Hematopoietic multipotent progenitor cell treated with erythropoietin and hydrocortisone succinate and interleukin-3 and kit ligand, for 17 days (in vitro differentiated cells): ENCODE measurements around the gene MEIOB.

Source experiments
- DNase-seq: peaks from one replicate; pipeline ENCODE4 v3.0.0-alpha.2; 2015; ENCODE audit warnings: low spot score

The MEIOB gene

DNA sequence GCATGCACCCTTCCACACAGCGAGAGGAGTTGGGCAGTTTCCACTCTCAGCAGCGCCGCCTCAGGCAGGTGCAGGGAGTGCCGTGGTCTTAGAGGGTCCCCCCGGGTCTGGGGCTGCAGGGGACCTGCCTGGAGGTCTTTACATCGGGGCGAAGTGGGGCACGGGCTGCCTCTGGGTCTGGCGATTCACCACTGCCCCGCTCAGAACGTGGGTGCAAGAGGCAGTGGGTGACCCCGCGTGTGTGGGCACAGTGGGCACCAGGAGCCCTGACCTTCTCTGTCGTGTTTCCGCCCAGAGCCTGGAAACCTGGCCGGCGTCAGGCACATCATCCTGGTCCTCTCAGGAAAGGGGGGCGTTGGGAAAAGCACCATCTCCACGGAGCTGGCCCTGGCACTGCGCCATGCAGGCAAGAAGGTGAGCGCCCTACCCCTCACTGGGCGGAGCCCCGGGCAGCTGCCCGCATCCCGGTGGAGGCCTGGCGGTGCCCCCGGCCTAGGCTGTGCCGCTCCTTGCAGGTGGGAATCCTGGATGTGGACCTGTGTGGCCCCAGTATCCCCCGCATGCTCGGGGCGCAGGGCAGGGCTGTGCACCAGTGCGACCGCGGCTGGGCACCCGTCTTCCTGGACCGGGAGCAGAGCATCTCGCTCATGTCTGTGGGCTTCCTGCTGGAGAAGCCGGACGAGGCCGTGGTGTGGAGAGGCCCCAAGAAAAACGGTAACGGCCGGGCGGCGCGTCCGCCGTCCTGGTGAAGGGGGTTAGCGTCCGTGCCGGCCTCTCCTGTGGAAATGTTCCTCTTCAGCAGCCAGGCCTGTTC is 85.5 kb downstream of the MEIOB start:
- no peak for DNase-seq

DNA sequence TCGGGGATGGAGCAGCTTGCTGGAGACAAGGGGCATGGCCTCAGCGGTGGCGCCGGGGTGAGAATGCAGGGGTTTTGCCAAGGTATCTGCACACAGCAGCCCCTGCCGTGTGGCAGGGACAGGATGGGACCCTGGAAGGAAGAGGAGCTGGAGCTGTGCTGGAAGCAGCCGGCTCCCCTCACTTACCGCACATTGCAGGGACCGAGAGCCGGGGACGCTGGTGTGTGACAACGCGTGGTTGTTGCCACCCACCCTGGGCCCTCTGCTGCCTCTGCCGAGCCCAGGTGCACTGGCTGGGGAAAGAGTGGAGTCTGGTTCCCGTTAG is 86.2 kb downstream of the MEIOB start:
- DNase-seq: no peak

DNA sequence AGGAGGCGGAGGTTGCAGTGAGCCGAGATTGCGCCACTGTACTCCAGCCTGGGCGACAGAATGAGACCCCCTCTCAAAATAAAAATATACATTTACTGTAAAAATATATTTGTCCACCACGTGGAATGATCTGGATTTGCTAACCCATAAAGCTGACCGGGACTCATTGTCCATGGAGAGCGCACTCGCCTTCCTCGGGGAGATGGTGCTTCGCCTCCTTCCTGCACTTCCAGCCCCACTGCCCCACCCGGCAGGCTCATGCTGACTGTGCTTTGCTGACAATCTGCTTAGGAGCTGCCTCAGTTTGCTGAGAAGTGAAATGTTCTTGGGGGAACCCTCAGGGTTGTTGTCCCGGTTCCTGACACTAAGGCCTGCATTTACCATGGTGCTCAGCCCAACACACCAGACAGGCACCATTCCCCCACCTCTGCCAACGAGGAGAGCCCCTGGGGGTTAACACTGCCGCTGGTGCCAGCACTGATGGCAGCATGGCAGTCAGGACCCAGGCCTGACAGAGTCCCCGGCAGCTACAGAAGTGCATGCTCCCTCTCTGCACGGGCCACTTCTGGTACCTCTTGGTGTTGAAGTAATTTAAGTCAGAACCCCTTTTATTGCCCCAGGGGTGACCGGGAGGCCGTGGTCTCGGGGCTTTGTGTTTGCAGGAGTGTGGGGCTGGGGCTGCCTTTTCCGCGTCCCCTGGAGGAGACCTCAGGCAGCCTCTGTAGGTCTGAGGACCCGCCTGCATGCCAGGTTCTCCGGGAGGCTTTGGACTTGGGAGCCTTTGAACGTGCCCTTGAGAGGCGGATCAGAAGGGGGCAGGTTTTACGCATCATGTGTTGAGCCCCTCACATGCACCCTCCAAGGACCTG is 86.8 kb downstream of the MEIOB start:
- DNase-seq: no peak
